GM13976 (cell line): ENCODE measurements around the gene SGSH.

Source experiments
- DNase-seq: peaks from one replicate; pipeline ENCODE4 v3.0.0; 2012; ENCODE audit warnings: low spot score
- CTCF ChIP-seq: IDR thresholded peaks from 2 replicates; pipeline ENCODE4 v1.5.1; 2012; ENCODE audit warnings: borderline replicate concordance, mild to moderate bottlenecking; ENCODE audit not compliant: insufficient read depth; ENCODE audit errors: extremely low read depth, missing control alignments, control extremely low read depth
- in situ Hi-C: fragments of 300-500 bp; cut with MboI; formaldehyde crosslinking; loops from one replicate; pipeline ENCODE4 v1.12.0; 2022; ENCODE audit warnings: low sequenced_read_pairs, mixed read lengths, inconsistent platforms; ENCODE audit not compliant: unreplicated experiment

Gene SGSH

GRCh38 chr17:80242505-80242904 lies 22.4 kb upstream of the SGSH start:
- DNase-seq = no peak
- in situ Hi-C loops = no loop called here
- no peak for TF ChIP-seq CTCF

DNA sequence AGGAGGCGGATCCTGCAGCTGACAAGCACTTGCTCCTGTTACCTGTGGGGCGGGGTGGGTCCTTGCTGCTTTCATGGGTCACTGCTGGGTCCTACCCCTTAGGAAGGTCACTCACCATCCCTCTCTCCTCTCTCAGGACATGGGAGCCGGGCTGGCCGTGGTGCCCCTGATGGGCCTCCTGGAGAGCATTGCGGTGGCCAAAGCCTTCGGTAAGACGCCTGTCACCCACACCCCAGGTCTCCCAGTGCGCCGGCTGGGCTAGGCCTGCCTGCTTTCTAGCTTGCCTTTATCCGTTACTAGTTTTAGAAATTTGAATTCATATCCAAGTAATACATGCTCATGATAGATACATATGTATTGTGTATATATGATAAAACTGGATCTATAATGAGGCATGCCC lies 17.3 kb upstream of the SGSH start:
- no peak for DNase-seq
- no peak for TF ChIP-seq CTCF
- in situ Hi-C loops = no loop called here

- no peak for DNase-seq
- in situ Hi-C loops = no loop called here
- TF ChIP-seq CTCF = no peak
These were observed 16.8 kb upstream of the SGSH start for GRCh38 chr17:80236911-80237310.

GRCh38 chr17:80233202-80233601 lies 13.1 kb upstream of the SGSH start:
- no peak for DNase-seq
- in situ Hi-C loops = no loop called here
- no peak for TF ChIP-seq CTCF

DNA sequence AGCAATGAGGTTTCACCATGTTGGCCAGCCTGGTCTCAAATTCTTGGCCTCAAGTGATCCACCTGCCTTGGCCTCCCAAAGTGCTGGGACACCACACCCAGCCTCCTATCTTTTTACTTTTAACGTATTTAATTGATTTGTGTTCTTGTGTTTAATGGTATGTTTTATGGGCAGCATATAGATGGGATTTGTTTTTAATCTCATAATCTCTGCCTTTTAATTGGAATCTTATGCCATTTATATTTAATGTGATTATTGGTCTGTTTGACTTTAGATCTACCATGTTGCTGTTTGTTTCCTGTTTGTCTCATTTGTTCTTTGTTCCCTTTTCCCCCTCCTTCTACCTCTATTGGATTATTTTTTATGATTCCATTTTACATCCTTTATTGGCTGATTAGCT lies 12.3 kb upstream of the SGSH start:
- no peak for TF ChIP-seq CTCF
- DNase-seq = no peak
- in situ Hi-C loops = no loop called here

- TF ChIP-seq CTCF = no peak
- no peak for DNase-seq
- in situ Hi-C loops = no loop called here
These were observed 8.9 kb upstream of the SGSH start for GRCh38 chr17:80229011-80229410.

DNA sequence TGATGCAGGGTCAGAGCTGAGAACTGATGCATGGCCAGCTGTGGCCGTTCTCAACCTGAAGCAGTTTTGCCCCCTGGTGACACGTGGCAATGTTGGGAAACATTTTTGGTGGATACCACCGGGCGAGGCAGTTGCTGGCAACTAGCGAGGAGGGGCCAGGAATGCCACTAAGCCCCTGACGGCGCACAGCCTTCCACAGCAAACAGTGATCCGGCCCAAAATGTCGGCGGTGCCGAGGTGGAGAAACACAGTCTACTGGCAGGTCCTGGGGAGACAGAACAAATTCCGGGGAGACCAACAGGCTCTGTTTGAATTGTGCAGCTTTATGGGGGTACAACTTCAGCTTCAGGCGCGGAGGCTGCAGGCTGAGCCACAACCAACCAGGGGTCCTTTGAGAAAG lies 8.3 kb upstream of the SGSH start:
- no peak for TF ChIP-seq CTCF
- DNase-seq = no peak
- in situ Hi-C loops = no loop called here
